H1 (cell line): ENCODE data around the gene RGS7BP. TPM values are rescaled to one million over a fixed set of nuclear protein-coding genes. Genes with fewer than 3 reads are reported as not detected.

Experiments
- CTCF ChIA-PET: fragments of 300-600 bp; sonication (Branson Sonifier 250); formaldehyde crosslinking; loops from one replicate; lab custom pipeline; 2021; ENCODE audit not compliant: partially characterized antibody; lab: Charles Lee
- POLR2A ChIA-PET: fragments of 300-600 bp; sonication (Branson Sonifier 250); formaldehyde crosslinking; loops from one replicate; lab custom pipeline; 2021; ENCODE audit warnings: inconsistent platforms; ENCODE audit not compliant: partially characterized antibody; lab: Charles Lee
- DNase-seq, 2 experiments: peaks; one replicate each; pipeline versions ENCODE4 v3.0.0 to v3.0.0-alpha.2; 2010 to 2022; ENCODE audit warnings: low spot score in 2 of 2, low read depth in 1 of 2, mixed read lengths in 1 of 2
- FAIRE-seq: peaks from 2 replicates; lab custom pipeline; 2011; peaks lifted over from hg19 to GRCh38; lab: Jason Lieb, UNC
- H2AFZ ChIP-seq: 2 replicates; pipeline ENCODE4 v1.8.1; 2012; ENCODE audit warnings: low read length, inconsistent platforms
- H2AK5ac ChIP-seq: 2 replicates; pipeline ENCODE4 v1.6.1; 2013; ENCODE audit warnings: low read depth, low read length
- H2BK120ac ChIP-seq: replicated peaks from 2 replicates; pipeline ENCODE3; 2013; ENCODE audit warnings: low read depth, low read length, inconsistent platforms
- H2BK12ac ChIP-seq: 2 replicates; pipeline ENCODE4 v1.6.1; 2013; ENCODE audit warnings: low read depth, low read length
- H2BK15ac ChIP-seq: 2 replicates; pipeline ENCODE4 v1.6.1; 2013; ENCODE audit warnings: low read length
- H2BK20ac ChIP-seq: 2 replicates; pipeline ENCODE4 v1.6.1; 2013; ENCODE audit warnings: low read length
- H2BK5ac ChIP-seq: 2 replicates; pipeline ENCODE4 v1.6.1; 2013; ENCODE audit warnings: low read depth, low read length
- H3K14ac ChIP-seq: 2 replicates; pipeline ENCODE4 v1.6.1; 2013; ENCODE audit warnings: inconsistent platforms; ENCODE audit not compliant: insufficient read length
- H3K18ac ChIP-seq: 2 replicates; pipeline ENCODE4 v1.6.1; 2013; ENCODE audit warnings: low read length; ENCODE audit errors: extremely low read depth
- H3K23ac ChIP-seq: 2 replicates; pipeline ENCODE4 v1.6.1; 2013; ENCODE audit warnings: inconsistent platforms; ENCODE audit not compliant: insufficient read length
- H3K23me2 ChIP-seq: 2 replicates; pipeline ENCODE4 v1.6.1; 2013; ENCODE audit warnings: low read depth, low read length
- H3K27ac ChIP-seq: 2 replicates; pipeline ENCODE4 v1.6.1; 2011; ENCODE audit warnings: low read depth, low read length, inconsistent platforms
- H3K27me3 ChIP-seq, 4 experiments: replicated peaks in 1 of 4; 1 replicate in 1 of 4; 2 replicates in 3 of 4; pipeline versions ENCODE4 v1.6.1 to v1.8.1; 2011 to 2013; ENCODE audit warnings: low read length in 3 of 4, mild to moderate bottlenecking in 3 of 4, inconsistent platforms in 2 of 4, mixed read lengths in 2 of 4, moderate library complexity in 1 of 4; ENCODE audit not compliant: control insufficient read depth in 3 of 4, insufficient read depth in 3 of 4; ENCODE audit errors: extremely low read depth in 1 of 4
- H3K36me3 ChIP-seq, 4 experiments: 2 replicates each; pipeline versions ENCODE4 v1.6.1 to v1.8.1; 2011 to 2013; ENCODE audit warnings: mild to moderate bottlenecking in 4 of 4, low read length in 3 of 4, moderate library complexity in 2 of 4, control low read depth in 1 of 4, inconsistent platforms in 1 of 4; ENCODE audit not compliant: insufficient read depth in 4 of 4, control insufficient read depth in 2 of 4
- H3K4ac ChIP-seq: replicated peaks from 2 replicates; pipeline ENCODE3; 2013; ENCODE audit warnings: low read length, low read depth, mixed read lengths, inconsistent platforms; ENCODE audit not compliant: insufficient read length
- H3K4me1 ChIP-seq, 4 experiments: replicated peaks in 1 of 4; 1 replicate in 1 of 4; 2 replicates in 3 of 4; pipeline versions ENCODE4 v1.6.1 to v1.8.1; 2011 to 2013; ENCODE audit warnings: low read length in 3 of 4, inconsistent platforms in 2 of 4, mixed read lengths in 1 of 4; ENCODE audit not compliant: insufficient read depth in 4 of 4, control insufficient read depth in 3 of 4
- H3K4me2 ChIP-seq, 2 experiments: 2 replicates each; pipeline versions ENCODE4 v1.6.1 to v1.8.1; 2011 to 2013; ENCODE audit warnings: low read depth in 2 of 2, low read length in 2 of 2, control low read depth in 1 of 2, inconsistent platforms in 1 of 2, mild to moderate bottlenecking in 1 of 2; ENCODE audit not compliant: insufficient read depth in 1 of 2
- H3K4me3 ChIP-seq, 4 experiments: fragments of 200-600, 300-600 bp in 1 of 4; sonication (generic), shearing (Covaris generic), sonication (Bioruptor Twin) in 1 of 4; 2 replicates each; pipeline versions ENCODE4 v1.5.1 to v1.8.1; 2011 to 2016; ENCODE audit warnings: low read length in 4 of 4, low read depth in 3 of 4, control low read depth in 2 of 4, inconsistent platforms in 2 of 4, mild to moderate bottlenecking in 2 of 4, mixed read lengths in 1 of 4, moderate library complexity in 1 of 4; ENCODE audit not compliant: insufficient read depth in 2 of 4; ENCODE audit errors: extremely low read depth in 1 of 4
- H3K56ac ChIP-seq: replicated peaks from 2 replicates; pipeline ENCODE3; 2013; ENCODE audit warnings: low read depth, mild to moderate bottlenecking, mixed read lengths, low read length, inconsistent platforms; ENCODE audit not compliant: insufficient read length
- H3K79me1 ChIP-seq: 2 replicates; pipeline ENCODE4 v1.6.1; 2013; ENCODE audit warnings: low read depth, low read length, control low read depth
- H3K79me2 ChIP-seq, 2 experiments: 2 replicates each; pipeline versions ENCODE4 v1.6.1 to v1.8.1; 2012 to 2013; ENCODE audit warnings: low read length in 2 of 2, mild to moderate bottlenecking in 2 of 2, inconsistent platforms in 1 of 2; ENCODE audit not compliant: insufficient read depth in 2 of 2, control insufficient read depth in 1 of 2
- H3K9ac ChIP-seq, 4 experiments: replicated peaks in 1 of 4; 1 replicate in 1 of 4; 2 replicates in 3 of 4; pipeline versions ENCODE4 v1.6.1 to v1.8.1; 2011 to 2013; ENCODE audit warnings: low read depth in 3 of 4, low read length in 3 of 4, control low read depth in 2 of 4, mild to moderate bottlenecking in 2 of 4, moderate library complexity in 2 of 4, inconsistent platforms in 1 of 4; ENCODE audit errors: extremely low read depth in 1 of 4
- H3K9me3 ChIP-seq, 2 experiments: 2 replicates each; pipeline versions ENCODE4 v1.6.1 to v1.8.1; 2012 to 2013; ENCODE audit warnings: mild to moderate bottlenecking in 2 of 2, moderate library complexity in 2 of 2, control low read depth in 1 of 2, inconsistent platforms in 1 of 2, low read depth in 1 of 2, low read length in 1 of 2, mixed read lengths in 1 of 2; ENCODE audit not compliant: insufficient read depth in 2 of 2
- H4K20me1 ChIP-seq, 2 experiments: replicated peaks in 1 of 2; 2 replicates each; pipeline versions ENCODE3 to v1.8.1; 2011 to 2013; ENCODE audit warnings: inconsistent platforms in 2 of 2, low read length in 2 of 2, mild to moderate bottlenecking in 1 of 2; ENCODE audit not compliant: insufficient read depth in 2 of 2, control insufficient read depth in 1 of 2
- H4K5ac ChIP-seq: 2 replicates; pipeline ENCODE4 v1.6.1; 2013; ENCODE audit warnings: low read length, low read depth, mixed read lengths, inconsistent platforms; ENCODE audit not compliant: insufficient read length
- H4K8ac ChIP-seq: 2 replicates; pipeline ENCODE4 v1.8.0; 2013; ENCODE audit warnings: mild to moderate bottlenecking, moderate library complexity, low read length, inconsistent platforms; ENCODE audit not compliant: insufficient read depth; ENCODE audit errors: extremely low read depth
- H4K91ac ChIP-seq: replicated peaks from 2 replicates; pipeline ENCODE3; 2013; ENCODE audit warnings: low read length, mixed read lengths, inconsistent platforms; ENCODE audit not compliant: insufficient read length
- ASH2L ChIP-seq: fragments of 200-600, 300-600 bp; sonication (generic); IDR thresholded peaks from one replicate; pipeline ENCODE4 v1.7.1; 2017; ENCODE audit warnings: low read length
- BRCA1 ChIP-seq: IDR thresholded peaks from 2 replicates; pipeline ENCODE4 v1.6.1; 2012; ENCODE audit warnings: low read depth, low read length, improper control_type of control experiment
- CBX5 ChIP-seq: fragments of 300-800, 300-1000 bp; sonication (generic); IDR thresholded peaks from 2 replicates; pipeline ENCODE4 v1.7.1; 2016; ENCODE audit warnings: antibody characterized with exemption, low read length, low read depth
- CBX8 ChIP-seq: fragments of 300-800, 300-1000 bp; sonication (generic); IDR thresholded peaks from 2 replicates; pipeline ENCODE4 v1.7.1; 2016; ENCODE audit warnings: low read depth, low read length, borderline replicate concordance
- CEBPB ChIP-seq: IDR thresholded peaks from 2 replicates; pipeline ENCODE4 v1.6.1; 2012; ENCODE audit warnings: low read depth, low read length
- CHD1 ChIP-seq: IDR thresholded peaks from 2 replicates; pipeline ENCODE4 v1.6.1; 2012; ENCODE audit warnings: low read depth, low read length, improper control_type of control experiment
- CREB1 ChIP-seq: IDR thresholded peaks from 2 replicates; pipeline ENCODE4 v1.6.1; 2012; ENCODE audit warnings: inconsistent platforms
- CTBP2 ChIP-seq: IDR thresholded peaks from 2 replicates; pipeline ENCODE4 v1.7.0; 2011; ENCODE audit warnings: borderline replicate concordance, mild to moderate bottlenecking, moderate library complexity, mixed read lengths, low read length; ENCODE audit not compliant: insufficient read depth, insufficient read length
- HDAC6 ChIP-seq: IDR thresholded peaks from one replicate; pipeline ENCODE4 v1.7.1; 2012; ENCODE audit warnings: low read depth, mild to moderate bottlenecking, inconsistent platforms, low read length, moderate library complexity
- KDM5A ChIP-seq: fragments of 200-600 bp; IDR thresholded peaks from 2 replicates; pipeline ENCODE4 v1.7.1; 2012; ENCODE audit warnings: mild to moderate bottlenecking, low read length, inconsistent platforms, mixed read lengths
- MAFK ChIP-seq: IDR thresholded peaks from 2 replicates; pipeline ENCODE4 v1.6.1; 2012; ENCODE audit warnings: low read depth, mild to moderate bottlenecking, improper control_type of control experiment, low read length
- PHF8 ChIP-seq: fragments of 200-600 bp; sonication (generic); conservative IDR thresholded peaks from 2 replicates; pipeline ENCODE4 v1.7.1; 2012; ENCODE audit warnings: low read depth, mild to moderate bottlenecking, inconsistent platforms, low read length, moderate library complexity
- SIN3A ChIP-seq, 2 experiments: IDR thresholded peaks in 1 of 2; conservative IDR thresholded peaks in 1 of 2; 2 replicates each; pipeline ENCODE4 v1.6.1; 2011 to 2012; ENCODE audit warnings: low read length in 2 of 2, improper control_type of control experiment in 1 of 2, low read depth in 1 of 2, mild to moderate bottlenecking in 1 of 2
- SRF ChIP-seq: IDR thresholded peaks from 2 replicates; pipeline ENCODE4 v1.6.1; 2011; ENCODE audit warnings: mild to moderate bottlenecking, low read depth, low read length, moderate library complexity
- SUZ12 ChIP-seq: fragments of 200-600 bp; sonication (generic); IDR thresholded peaks from 2 replicates; pipeline ENCODE4 v1.6.1; 2012; ENCODE audit warnings: mild to moderate bottlenecking, inconsistent platforms, low read length, moderate library complexity, mixed read lengths
- TEAD4 ChIP-seq: IDR thresholded peaks from 2 replicates; pipeline ENCODE4 v1.6.1; 2012; ENCODE audit warnings: low read depth, low read length, inconsistent platforms, mixed read lengths
- WGBS, 2 experiments: shearing (Covaris generic) in 1 of 2; methylation state at CpG; one replicate each; pipeline versions ENCODE4 v1.1.6 to v1.1.7; 2013 to 2015; ENCODE audit warnings: low lambda C conversion rate in 2 of 2, mixed read lengths in 2 of 2, inconsistent platforms in 1 of 2, low coverage in 1 of 2, missing lambda C conversion rate in 1 of 2; ENCODE audit not compliant: insufficient replicate concordance in 2 of 2, insufficient coverage in 1 of 2, insufficient read length in 1 of 2; ENCODE audit errors: extremely low coverage in 1 of 2, missing lambda C conversion rate in 1 of 2; 5-methylcytosine and 5-hydroxymethylcytosine counted together
- polyA plus RNA-seq, 7 experiments: library from polyadenylated mRNA; depleted of rRNA in 3 of 7; stranded (reverse) in 5 of 7; unstranded in 2 of 7; fragments of >200 nt in 5 of 7; fragments of 200-250 nt in 2 of 7; gene quantifications; 1 replicate in 5 of 7; 2 replicates in 1 of 7; 4 replicates in 1 of 7; pipeline versions ENCODE4 v1.2.1 to v1.2.3, GENCODE V29; 2011 to 2013; ENCODE audit warnings: missing spikeins in 2 of 7, mixed read lengths in 2 of 7
- total RNA-seq: library from RNA; stranded (reverse); fragmentation: NEBNext Ultra II Directional; extraction: Animal tissue kit (Norgen Biotek cat#: 25700); gene quantifications from 2 replicates; pipeline ENCODE4 v1.2.1, GENCODE V29; 2021

Gene RGS7BP
- total and polyA plus RNA-seq, 2 of the 8 experiments (the other 6 are each of a cell fraction or from before 2014, with no cell fraction given), result 0.65 to 2.3 TPM

DNA sequence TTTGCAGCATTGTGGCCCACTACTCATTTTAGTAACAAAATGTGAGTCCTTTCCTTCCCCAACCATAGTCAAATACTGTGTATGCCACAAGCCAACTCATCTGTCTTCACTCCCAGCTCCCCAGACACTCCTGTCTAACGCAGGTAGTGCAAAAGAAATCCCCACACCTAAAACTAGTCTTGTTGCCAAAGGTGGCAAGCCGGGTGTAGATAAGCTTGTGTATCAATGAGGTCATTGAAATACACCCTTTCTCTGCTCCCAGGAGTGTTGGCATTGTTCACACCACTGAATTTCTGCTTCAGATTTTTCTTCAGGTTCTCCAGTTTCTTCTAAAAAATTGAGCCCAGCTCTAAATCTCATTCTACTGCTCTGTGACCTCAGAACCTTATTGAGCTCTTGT, 19.7 kb upstream of the RGS7BP start:
- Histone ChIP-seq H4K91ac (no peak overlapping the region), H3K9me3 (peaks cover 0 to 6% of the 10 kb centered on the region in 2 experiments; a peak in 3 of 4 replicates), H3K4me3 (no peak overlapping the region), H3K27me3 (no peaks in the 10 kb centered on the region), H2BK5ac (no peak overlapping the region), H3K36me3 (no peaks in the 10 kb centered on the region), H3K18ac (no peak overlapping the region), H2BK120ac (no peak overlapping the region), H3K4me2 (no peak overlapping the region), H3K56ac (no peak overlapping the region), H3K23ac (no peak overlapping the region), H3K9ac (no peak overlapping the region), H2AK5ac (no peak overlapping the region), H3K79me2 (no peaks in the 10 kb centered on the region), H4K5ac (no peak overlapping the region), H3K14ac (no peak overlapping the region), H3K4ac (no peak overlapping the region), H3K27ac (no peak overlapping the region), H4K8ac (no peak overlapping the region), H2BK15ac (no peak overlapping the region), H3K23me2 (no peaks in the 10 kb centered on the region), H3K79me1 (no peaks in the 10 kb centered on the region), H3K4me1 (no peaks in the 10 kb centered on the region), H4K20me1 (no peaks in the 10 kb centered on the region), H2BK12ac (no peak overlapping the region), H2AFZ (no peak overlapping the region), H2BK20ac (no peak overlapping the region)
- CTCF ChIA-PET, result interaction anchor here (0.7 to 1.7 kb wide), 2 partner anchors 12 to 330 kb away, joined by 3 to 4 read pairs; no protein-coding TSS in a partner anchor
- DNase-seq, result no peak
- 78% methylated on average over 2 of the region's 2 CpGs; no CpG with 5 or more reads in 1 of the 2 experiments for WGBS, 2 experiments
- no peak for FAIRE-seq
- POLR2A ChIA-PET, result no interaction called here
- no peak for TF ChIP-seq HDAC6
- TF ChIP-seq SIN3A (conservative IDR thresholded peaks at IDR 0.05 in 1 of 2, IDR thresholded peaks at IDR 0.05 in 1 of 2; ENCODE audit: low read depth in 1 of 2, low read length in 2 of 2), result no peak
- TF ChIP-seq PHF8, result no peak
- no peak for TF ChIP-seq CHD1
- no peak for TF ChIP-seq KDM5A
- TF ChIP-seq CTBP2, result no peak
- no peak for TF ChIP-seq BRCA1
- TF ChIP-seq ASH2L, result no peak
- TF ChIP-seq CBX5, result no peak
- TF ChIP-seq CBX8, result no peak
- no peak for TF ChIP-seq MAFK
- TF ChIP-seq SUZ12, result no peak
- TF ChIP-seq CREB1, result no peak
- no peak for TF ChIP-seq CEBPB
- TF ChIP-seq SRF, result no peak
- TF ChIP-seq TEAD4, result no peak
